Activated T-helper 1 cell treated with Interleukin-2 at 50 U/mL for 16 hours (primary cell): ENCODE results near the gene CEP250.
"Not testable (repeated sequence)": the region's sequence is repeated elsewhere in the genome, so short reads cannot be mapped to it uniquely, and the experiment has no call there.

Source experiments
- DNase-seq: peaks from one replicate; pipeline ENCODE4 v3.0.0-alpha.2; 2020; ENCODE audit warnings: low read depth

Gene CEP250

GRCh38 chr20:35523298-35523888, 68.0 kb downstream of the CEP250 start:
- DNase-seq, result no peak

- no peak for DNase-seq
Observed at GRCh38 chr20:35525639-35526038, 70.2 kb downstream of the CEP250 start.

GRCh38 chr20:35527122-35527769, 71.8 kb downstream of the CEP250 start:
- DNase-seq, result no peak

- no peak for DNase-seq
Observed at GRCh38 chr20:35529552-35529951, 74.2 kb downstream of the CEP250 start, which contains the start of gene C20orf173. TSS of gene C20orf173 (minus strand) at chr20:35529652. CDS start at chr20:35529373, 279 bp downstream.

DNA sequence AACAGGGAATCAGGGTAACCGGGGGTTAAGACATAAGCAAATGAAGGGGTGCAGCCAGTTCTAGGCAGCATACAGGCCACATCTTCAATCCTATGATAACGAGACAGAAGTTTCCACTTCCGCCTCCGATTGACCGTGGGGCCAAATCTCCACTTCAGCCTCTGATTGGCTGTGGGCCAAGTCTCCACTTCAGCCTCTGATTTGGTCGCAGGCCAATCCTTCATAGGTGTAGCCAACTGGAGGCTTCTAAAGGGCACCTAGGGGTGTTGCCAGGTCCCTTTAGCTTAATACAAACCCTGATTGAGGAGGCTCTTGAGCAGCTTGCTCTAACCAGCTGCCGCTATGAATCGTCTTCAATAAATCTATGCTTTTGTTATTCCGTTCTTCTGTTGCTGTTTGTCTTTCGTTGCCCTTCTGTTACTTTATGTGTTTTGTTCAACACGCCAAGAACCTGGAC, 84.4 kb downstream of the CEP250 start:
- DNase-seq, result no peak

DNA sequence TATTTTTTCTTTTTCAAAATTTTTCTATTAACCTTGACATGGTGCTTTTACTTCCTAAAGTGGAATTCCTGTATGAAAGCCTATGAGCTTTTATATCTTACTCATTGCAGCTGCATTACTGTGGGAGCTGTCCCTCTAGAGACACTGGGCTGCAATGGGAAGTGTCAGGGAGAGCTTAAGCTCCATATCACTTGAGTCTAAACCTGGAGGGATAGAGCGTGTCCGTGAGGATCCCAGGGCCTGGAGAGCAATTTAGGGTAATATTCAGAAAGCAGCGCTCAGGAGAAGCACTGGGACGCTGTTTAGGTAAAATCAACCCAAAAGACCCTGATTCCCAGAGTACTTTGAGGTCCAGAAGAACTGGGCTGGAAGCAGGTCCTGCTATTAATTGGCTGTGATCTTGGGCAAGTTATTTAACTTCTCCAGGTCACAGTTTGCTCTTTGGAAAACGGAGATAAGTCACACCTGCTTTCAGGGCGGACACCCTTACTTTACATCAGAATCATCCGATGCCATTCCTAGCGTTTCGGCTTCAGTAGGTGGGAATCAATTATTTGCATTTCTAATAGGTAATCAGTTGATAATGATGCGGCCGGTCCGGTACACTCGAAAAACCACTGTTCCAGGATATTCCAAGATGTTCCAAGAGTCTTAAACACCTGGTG, 85.9 kb downstream of the CEP250 start:
- DNase-seq, result no peak

DNA sequence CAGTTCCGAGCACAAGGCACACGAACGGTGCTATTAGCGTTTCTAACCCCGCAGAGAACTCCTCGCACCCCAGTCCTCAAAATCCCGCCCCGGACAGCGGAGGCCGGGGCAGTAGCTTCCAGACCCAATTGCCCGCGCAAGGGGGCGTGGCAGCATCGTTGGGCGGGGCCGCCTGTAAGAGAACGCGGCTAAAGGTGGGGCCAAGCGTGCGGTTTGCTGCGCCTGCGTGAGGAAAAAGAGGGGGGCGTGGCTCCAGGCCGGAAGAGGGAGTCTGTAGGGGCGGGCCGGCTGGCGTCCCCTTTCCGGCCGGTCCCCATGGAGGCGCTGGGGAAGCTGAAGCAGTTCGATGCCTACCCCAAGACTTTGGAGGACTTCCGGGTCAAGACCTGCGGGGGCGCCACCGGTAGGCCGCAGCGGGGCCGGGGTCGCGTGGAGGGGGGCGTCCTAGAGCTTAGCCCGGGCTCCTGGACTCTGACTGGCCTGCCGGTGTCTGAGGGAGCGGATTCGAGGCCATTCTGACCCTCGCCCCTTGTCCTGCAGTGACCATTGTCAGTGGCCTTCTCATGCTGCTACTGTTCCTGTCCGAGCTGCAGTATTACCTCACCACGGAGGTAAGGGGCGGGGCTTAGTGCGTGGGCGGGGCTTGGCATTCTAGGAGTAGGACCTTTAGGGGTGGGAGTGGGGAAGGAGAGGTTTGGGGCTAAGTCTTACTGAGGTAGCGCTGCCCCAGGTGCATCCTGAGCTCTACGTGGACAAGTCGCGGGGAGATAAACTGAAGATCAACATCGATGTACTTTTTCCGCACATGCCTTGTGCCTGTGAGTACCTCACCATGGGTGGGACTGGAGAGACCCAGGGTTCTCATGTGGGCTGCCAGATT, 86.6 kb downstream of the CEP250 start, which contains the start of gene ERGIC3:
Gene ERGIC3, plus strand, starts transcription at position 296 of the 880 bp plus-strand sequence. Its CDS starts 20 bp downstream, at position 316.
- DNase-seq, result peak; percentile 93

GRCh38 chr20:35542990-35543389, 87.6 kb downstream of the CEP250 start:
- no peak for DNase-seq

- no peak for DNase-seq
Observed at GRCh38 chr20:35544436-35544835, 89.0 kb downstream of the CEP250 start.

DNA sequence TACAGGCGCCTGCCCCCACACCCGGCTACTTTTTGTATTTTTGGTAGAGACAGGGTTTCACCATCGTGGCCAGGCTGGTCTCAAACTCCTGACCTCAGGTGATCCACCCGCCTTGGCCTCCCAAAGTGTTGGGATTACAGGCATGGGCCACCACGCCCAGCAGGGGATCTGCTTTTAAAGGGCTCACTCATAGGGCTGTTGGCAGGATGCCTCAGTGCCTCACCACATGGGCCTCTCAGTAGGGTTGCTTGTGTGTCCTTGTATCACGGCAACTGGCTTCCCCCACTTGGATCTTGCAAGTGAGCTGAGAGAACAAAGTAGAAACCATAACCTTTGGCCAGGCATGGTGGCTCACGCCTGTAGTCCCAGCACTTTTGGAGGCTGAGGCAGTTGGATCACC, 89.5 kb downstream of the CEP250 start:
- not testable (repeated sequence) for DNase-seq

GRCh38 chr20:35546127-35546526, 90.7 kb downstream of the CEP250 start:
- no peak for DNase-seq

DNA sequence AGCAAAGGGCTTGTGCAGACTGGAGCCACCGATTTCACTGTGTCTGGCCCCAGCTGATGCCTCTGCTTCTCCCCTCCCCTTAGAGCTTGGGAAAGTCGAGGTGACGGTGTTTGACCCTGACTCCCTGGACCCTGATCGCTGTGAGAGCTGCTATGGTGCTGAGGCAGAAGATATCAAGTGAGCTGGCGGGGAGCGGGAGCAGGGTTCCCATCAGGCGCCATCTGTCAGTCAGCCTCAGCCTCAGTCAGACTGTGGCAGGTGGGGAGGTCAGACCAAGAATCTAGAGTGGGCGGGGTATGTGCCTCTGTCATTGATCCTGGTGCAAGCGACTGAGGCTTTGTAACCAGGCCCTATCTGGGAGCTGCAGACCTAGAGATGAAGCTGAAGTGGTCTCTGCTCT, 91.9 kb downstream of the CEP250 start:
- no peak for DNase-seq

DNA sequence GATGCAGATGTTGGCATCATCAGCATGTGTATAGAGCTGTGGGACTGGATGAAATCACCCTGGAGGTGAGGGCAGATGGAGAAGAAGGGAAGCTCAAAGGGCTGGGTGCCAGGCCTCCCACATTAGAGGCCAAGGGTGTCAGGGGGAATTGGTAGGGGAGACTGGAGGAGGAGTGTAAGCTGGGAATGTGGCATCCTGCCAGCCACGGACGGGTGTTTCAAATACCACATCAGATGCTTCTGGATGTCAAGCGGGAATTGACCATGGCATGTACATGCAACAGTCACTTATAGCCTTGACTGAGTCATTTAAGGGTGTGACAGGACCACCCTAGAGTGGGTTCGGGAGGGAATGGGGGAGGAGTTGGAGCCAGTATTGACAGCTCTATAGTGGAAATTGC, 96.1 kb downstream of the CEP250 start:
- no peak for DNase-seq

GRCh38 chr20:35552914-35553313, 97.5 kb downstream of the CEP250 start:
- DNase-seq, result no peak

- not testable (repeated sequence) for DNase-seq
Observed at GRCh38 chr20:35555461-35555860, 100.1 kb downstream of the CEP250 start.

DNA sequence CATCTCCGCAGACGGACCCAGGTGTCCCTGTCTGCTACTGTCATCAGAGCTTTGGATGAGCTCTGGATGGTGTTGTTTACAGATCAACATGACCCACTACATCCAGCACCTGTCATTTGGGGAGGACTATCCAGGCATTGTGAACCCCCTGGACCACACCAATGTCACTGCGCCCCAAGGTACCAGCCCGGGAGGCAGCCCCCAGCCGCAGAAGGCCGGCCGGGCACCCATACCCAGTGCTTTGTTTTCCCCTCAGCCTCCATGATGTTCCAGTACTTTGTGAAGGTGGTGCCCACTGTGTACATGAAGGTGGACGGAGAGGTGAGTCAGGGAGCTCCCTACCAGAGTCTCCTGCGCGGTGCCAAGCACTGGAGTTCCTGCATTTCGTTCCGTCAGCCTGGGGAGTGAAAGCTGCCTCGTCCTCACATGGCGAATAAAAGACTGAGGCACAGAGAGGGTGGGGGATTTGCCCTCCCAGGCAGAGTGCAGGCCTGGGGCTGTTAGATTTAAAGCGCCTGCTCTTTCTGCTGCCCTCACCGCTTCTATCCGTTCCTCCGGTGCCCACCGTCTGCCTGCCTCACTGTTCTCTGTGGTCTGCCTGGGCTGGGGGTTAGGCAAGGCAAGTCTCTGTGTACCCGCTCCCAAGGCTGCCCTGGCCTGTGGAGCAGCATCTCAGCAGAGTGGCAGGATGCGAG, 100.7 kb downstream of the CEP250 start:
- no peak for DNase-seq

GRCh38 chr20:35556871-35557270, 101.5 kb downstream of the CEP250 start:
- no peak for DNase-seq

DNA sequence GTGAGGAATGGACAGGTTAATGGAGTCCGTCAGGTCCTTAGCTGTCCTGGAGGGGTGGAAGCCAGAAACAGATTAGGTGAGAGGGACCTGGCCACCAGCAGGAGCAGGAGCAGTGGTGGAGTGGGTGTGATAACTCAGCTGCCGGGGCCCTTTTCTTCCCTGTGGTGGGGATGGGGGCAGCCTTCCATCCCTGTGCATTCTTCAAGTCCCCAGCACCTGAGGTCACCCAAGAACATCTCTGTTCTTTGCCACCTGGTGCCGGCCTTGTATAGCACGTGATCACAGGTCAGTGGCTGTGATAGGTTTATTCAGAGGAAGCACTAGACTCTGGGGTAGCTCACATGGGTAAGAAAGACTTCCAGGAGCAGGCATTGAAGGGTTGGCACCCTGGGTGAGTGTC, 103.1 kb downstream of the CEP250 start:
- no peak for DNase-seq

- DNase-seq, result no peak
Observed at GRCh38 chr20:35559042-35559693, 103.8 kb downstream of the CEP250 start.

DNA sequence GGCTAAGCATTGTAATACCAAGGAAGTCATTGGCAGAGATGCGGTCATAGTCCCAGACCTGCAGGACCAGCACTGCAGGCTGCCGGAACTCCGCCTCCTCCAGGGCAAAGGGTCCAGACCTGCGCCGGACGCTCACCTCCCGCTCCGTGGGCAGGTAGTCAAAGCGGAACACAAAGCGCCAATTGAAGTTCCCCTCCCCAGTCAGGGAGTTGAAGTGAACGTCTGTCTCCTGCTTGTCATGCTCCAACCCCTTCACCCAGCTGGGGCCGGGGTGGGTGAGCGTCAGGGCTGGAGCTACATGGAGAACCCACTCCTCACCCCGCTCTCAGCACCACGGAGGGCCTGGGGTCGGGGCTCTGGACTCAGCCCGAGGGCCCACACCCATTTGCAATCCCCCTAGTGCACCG, 104.7 kb downstream of the CEP250 start:
- DNase-seq, result no peak

GRCh38 chr20:35560541-35560940, 105.1 kb downstream of the CEP250 start:
- DNase-seq, result no peak
